Liver (tissue), 9 donors: ENCODE results near the gene ERMARD. TPM values are rescaled to one million over a fixed set of nuclear protein-coding genes. Genes with fewer than 3 reads are reported as not detected.

ENCODE experiments used
- DNase-seq: peaks from one replicate; pipeline ENCODE4 v3.0.0-alpha.2; 2017; ENCODE audit warnings: low spot score
- H3K27ac ChIP-seq, 2 donors: one replicate each; pipeline ENCODE4 v1.7.0; 2013; ENCODE audit warnings: inconsistent platforms in 2 of 2, low read length in 2 of 2, control low read depth in 1 of 2, low read depth in 1 of 2, mild to moderate bottlenecking in 1 of 2
- H3K27me3 ChIP-seq, 4 donors: one replicate each; pipeline versions ENCODE4 v1.6.1 to v1.7.0; 2013; ENCODE audit warnings: low read length in 3 of 4, inconsistent platforms in 1 of 4, mild to moderate bottlenecking in 1 of 4, moderate library complexity in 1 of 4; ENCODE audit not compliant: control insufficient read depth in 4 of 4, insufficient read depth in 4 of 4
- H3K36me3 ChIP-seq, 4 donors: one replicate each; pipeline versions ENCODE4 v1.6.1 to v1.7.0; 2013; ENCODE audit warnings: low read length in 3 of 4, mild to moderate bottlenecking in 3 of 4, low read depth in 1 of 4, moderate library complexity in 1 of 4; ENCODE audit not compliant: control insufficient read depth in 4 of 4, insufficient read depth in 3 of 4
- H3K4me1 ChIP-seq, 4 donors: one replicate each; pipeline versions ENCODE4 v1.6.1 to v1.7.0; 2013; ENCODE audit warnings: low read length in 3 of 4, mild to moderate bottlenecking in 3 of 4, moderate library complexity in 1 of 4; ENCODE audit not compliant: control insufficient read depth in 4 of 4, insufficient read depth in 4 of 4
- H3K4me3 ChIP-seq, 3 donors: one replicate each; pipeline versions ENCODE4 v1.6.1 to v1.7.0; 2013; ENCODE audit warnings: low read length in 3 of 3, control low read depth in 1 of 3, low read depth in 1 of 3, mild to moderate bottlenecking in 1 of 3
- H3K9ac ChIP-seq, 2 donors: one replicate each; pipeline ENCODE4 v1.7.0; 2013; ENCODE audit warnings: low read length in 2 of 2, mild to moderate bottlenecking in 2 of 2, moderate library complexity in 2 of 2, control low read depth in 1 of 2, low read depth in 1 of 2
- H3K9me3 ChIP-seq, 4 donors: one replicate each; pipeline versions ENCODE4 v1.6.1 to v1.7.0; 2013; ENCODE audit warnings: low read length in 3 of 4; ENCODE audit not compliant: control insufficient read depth in 4 of 4
- EGR1 ChIP-seq, 2 donors: IDR thresholded peaks; 2 replicates each; pipeline ENCODE4 v1.6.1; 2016 to 2018; ENCODE audit warnings: antibody characterized with exemption in 2 of 2, low read depth in 2 of 2
- NR2F2 ChIP-seq: IDR thresholded peaks from 2 replicates; pipeline ENCODE4 v1.6.1; 2016; ENCODE audit warnings: antibody characterized with exemption
- RAD21 ChIP-seq, 2 donors: IDR thresholded peaks; 2 replicates each; pipeline ENCODE4 v1.6.1; 2016; ENCODE audit warnings: antibody characterized with exemption in 2 of 2, mild to moderate bottlenecking in 2 of 2
- RXRA ChIP-seq, 2 donors: IDR thresholded peaks; 2 replicates each; pipeline ENCODE4 v1.6.1; 2017 to 2018; ENCODE audit warnings: antibody characterized with exemption in 2 of 2, mild to moderate bottlenecking in 1 of 2
- SP1 ChIP-seq: IDR thresholded peaks from 2 replicates; pipeline ENCODE4 v1.6.1; 2018; ENCODE audit warnings: antibody characterized with exemption, mild to moderate bottlenecking
- TAF1 ChIP-seq: conservative IDR thresholded peaks from 2 replicates; pipeline ENCODE4 v1.6.1; 2016; ENCODE audit warnings: antibody characterized with exemption, mild to moderate bottlenecking
- YY1 ChIP-seq: IDR thresholded peaks from 2 replicates; pipeline ENCODE4 v1.6.1; 2016; ENCODE audit warnings: antibody characterized with exemption, mild to moderate bottlenecking
- WGBS: extraction: QIAGEN DNeasy Blood & Tissue Kit; methylation state at CpG from one replicate; pipeline ENCODE4 v1.1.7; 2013; 5-methylcytosine and 5-hydroxymethylcytosine counted together
- polyA plus RNA-seq, 2 donors: library from polyadenylated mRNA; stranded (reverse) in 1 of 2; unstranded in 1 of 2; fragments of 200-250 nt in 1 of 2; fragments of >200 nt in 1 of 2; fragmentation: Nextera tagmentation in 1 of 2; extraction: Ambion mirVana in 1 of 2; gene quantifications; one replicate each; pipeline versions ENCODE4 v1.2.1 to v1.2.3, GENCODE V29; 2013 to 2015
- total RNA-seq, 2 donors: library from RNA; depleted of rRNA; stranded (reverse); fragments of >200 nt; gene quantifications; one replicate each; pipeline ENCODE4 v1.2.3, GENCODE V29; 2014
- TF ChIP-seq, protein P1 (sequence below): IDR thresholded peaks from 2 replicates; pipeline ENCODE4 v1.6.1; 2016; ENCODE audit warnings: antibody characterized with exemption
- TF ChIP-seq, protein P2 (sequence below): IDR thresholded peaks from 2 replicates; pipeline ENCODE4 v1.6.1; 2016; ENCODE audit warnings: antibody characterized with exemption, mild to moderate bottlenecking
- donor health status: healthy.
- donor health status: healthy.
- donor health status: healthy.
- donor health status: healthy.
- donor health status: healthy.

Gene ERMARD
- total and polyA plus RNA-seq, 4 donors, result 10.1 to 20.7 (median 14.0) TPM

DNA sequence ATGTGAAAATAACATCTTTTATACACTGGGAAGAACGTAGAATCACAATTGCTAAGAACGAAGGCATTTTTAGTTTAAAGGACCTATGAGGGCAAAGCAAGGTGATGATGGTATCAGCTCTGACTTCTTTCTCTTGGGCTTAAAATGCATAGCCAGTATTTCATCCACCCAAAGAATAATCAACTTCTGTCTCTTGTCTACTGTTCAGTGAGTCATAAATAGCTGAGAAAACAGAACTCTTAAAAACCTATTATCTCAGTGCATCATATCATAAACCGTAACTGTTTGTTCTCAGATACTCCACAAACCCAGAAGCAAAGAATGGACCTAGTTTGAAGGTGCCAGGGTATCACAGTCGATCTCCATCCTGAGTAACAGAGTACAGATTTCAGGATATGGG, 32.3 kb upstream of the ERMARD start:
- Histone ChIP-seq H3K27me3 (no peaks in the 10 kb centered on the region), H3K9ac (no peak overlapping the region), H3K4me3 (no peak overlapping the region), H3K9me3 (no peaks in the 10 kb centered on the region), H3K36me3 (peaks cover 0 to 20% (median 6%) of the 10 kb centered on the region in 4 donors), H3K4me1 (peaks cover 2 to 23% (median 15%) of the 10 kb centered on the region in 4 donors), H3K27ac (no peak overlapping the region)
- no peak for TF ChIP-seq NR2F2
- TF ChIP-seq RXRA (IDR thresholded peaks at IDR 0.05), result no peak
- TF ChIP-seq RAD21 (IDR thresholded peaks at IDR 0.05), result no peak
- TF ChIP-seq, protein P1, sequence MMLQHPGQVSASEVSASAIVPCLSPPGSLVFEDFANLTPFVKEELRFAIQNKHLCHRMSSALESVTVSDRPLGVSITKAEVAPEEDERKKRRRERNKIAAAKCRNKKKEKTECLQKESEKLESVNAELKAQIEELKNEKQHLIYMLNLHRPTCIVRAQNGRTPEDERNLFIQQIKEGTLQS, result no peak
- no peak for TF ChIP-seq EGR1 (IDR thresholded peaks at IDR 0.05; ENCODE audit: low read depth in 2 of 2)
- TF ChIP-seq SP1, result no peak
- no peak for TF ChIP-seq TAF1
- DNase-seq, result no peak
- 93% methylated on average over 4 of the region's 4 CpGs for WGBS

DNA sequence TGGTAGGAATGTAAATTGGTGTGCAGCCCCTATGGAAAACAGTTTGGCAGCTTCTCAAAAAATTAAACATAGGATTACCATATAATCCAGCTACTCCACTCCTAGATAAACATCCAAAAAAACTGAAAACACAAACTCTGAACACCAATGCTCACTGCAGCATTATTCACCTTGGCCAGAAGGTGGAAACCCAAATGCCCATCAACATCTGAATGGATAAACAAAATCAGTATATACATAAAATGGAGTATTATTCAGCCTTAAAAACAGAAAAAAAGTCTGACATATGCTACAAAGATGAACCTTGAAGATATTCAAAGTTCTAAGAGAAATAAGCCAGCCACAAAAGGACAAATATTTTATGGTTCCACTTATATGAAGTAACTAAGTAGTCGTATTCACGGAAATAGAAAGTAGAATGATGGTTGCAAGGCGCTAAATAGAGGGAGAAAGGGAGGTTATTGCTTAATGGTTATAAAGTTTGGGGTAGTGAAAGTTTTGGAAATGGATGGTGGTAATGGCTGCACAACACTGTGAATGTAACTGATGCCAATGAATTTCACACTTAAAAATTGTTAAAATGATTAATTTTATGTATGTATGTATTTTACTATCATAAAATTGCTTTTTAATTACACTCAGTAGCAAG, 31.1 kb upstream of the ERMARD start:
- Histone ChIP-seq H3K4me1 (peaks cover 2 to 21% (median 15%) of the 10 kb centered on the region in 4 donors), H3K27me3 (no peaks in the 10 kb centered on the region), H3K36me3 (peaks cover 0 to 14% (median 4%) of the 10 kb centered on the region in 4 donors), H3K9ac (no peak overlapping the region), H3K4me3 (no peak overlapping the region), H3K27ac (no peak overlapping the region), H3K9me3 (no peaks in the 10 kb centered on the region)
- DNase-seq, result no peak
- TF ChIP-seq TAF1 (no peak), RAD21 (IDR thresholded peaks at IDR 0.05) (peak in 1 of 2 donors; percentile 34)
- TF ChIP-seq, protein P2, sequence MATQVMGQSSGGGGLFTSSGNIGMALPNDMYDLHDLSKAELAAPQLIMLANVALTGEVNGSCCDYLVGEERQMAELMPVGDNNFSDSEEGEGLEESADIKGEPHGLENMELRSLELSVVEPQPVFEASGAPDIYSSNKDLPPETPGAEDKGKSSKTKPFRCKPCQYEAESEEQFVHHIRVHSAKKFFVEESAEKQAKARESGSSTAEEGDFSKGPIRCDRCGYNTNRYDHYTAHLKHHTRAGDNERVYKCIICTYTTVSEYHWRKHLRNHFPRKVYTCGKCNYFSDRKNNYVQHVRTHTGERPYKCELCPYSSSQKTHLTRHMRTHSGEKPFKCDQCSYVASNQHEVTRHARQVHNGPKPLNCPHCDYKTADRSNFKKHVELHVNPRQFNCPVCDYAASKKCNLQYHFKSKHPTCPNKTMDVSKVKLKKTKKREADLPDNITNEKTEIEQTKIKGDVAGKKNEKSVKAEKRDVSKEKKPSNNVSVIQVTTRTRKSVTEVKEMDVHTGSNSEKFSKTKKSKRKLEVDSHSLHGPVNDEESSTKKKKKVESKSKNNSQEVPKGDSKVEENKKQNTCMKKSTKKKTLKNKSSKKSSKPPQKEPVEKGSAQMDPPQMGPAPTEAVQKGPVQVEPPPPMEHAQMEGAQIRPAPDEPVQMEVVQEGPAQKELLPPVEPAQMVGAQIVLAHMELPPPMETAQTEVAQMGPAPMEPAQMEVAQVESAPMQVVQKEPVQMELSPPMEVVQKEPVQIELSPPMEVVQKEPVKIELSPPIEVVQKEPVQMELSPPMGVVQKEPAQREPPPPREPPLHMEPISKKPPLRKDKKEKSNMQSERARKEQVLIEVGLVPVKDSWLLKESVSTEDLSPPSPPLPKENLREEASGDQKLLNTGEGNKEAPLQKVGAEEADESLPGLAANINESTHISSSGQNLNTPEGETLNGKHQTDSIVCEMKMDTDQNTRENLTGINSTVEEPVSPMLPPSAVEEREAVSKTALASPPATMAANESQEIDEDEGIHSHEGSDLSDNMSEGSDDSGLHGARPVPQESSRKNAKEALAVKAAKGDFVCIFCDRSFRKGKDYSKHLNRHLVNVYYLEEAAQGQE, result no peak
- 93% methylated on average over 3 of the region's 3 CpGs for WGBS

DNA sequence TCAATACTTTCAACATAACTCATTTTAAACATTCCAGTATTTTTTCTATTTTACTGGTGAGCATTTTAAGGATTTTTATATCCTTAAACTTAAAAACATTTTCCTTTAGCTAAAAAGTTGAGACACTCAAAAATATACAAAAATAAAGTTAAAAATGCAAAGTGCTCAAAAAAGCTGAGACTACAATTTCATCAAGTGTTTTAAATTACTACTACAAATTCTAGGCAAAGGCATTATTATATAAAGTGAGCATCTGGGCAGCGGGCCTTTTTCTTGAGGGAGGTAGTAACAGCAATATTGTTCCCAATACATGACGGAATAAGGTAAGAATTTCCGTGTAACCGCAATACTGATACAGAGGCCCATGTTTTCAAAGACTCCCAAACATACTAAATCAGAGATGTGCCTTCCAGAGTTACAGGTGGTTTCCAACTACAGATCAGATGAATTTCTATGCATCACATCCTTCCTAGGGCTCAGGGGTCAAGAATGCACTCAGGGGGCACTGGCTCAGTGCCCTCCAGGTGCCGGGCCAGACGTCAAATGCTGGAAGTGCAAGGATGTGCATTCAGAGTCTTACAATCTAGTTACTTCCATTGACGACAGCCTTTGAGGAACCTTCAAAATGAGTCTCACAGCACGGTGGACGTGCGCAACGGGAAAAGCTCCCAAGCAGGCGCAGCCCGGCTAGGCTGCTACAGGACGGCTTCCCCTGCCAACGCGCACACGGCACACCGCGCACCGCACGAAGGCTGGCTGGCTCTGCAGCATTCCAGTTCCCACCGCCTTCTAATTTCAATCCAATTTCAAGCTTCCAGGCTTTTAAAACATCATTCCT, 28.8 kb upstream of the ERMARD start:
- WGBS, result 4% methylated on average over 22 of the region's 22 CpGs
- no peaks in the 10 kb centered on the region for H3K36me3 ChIP-seq
- H3K9ac ChIP-seq, result peak overlapping the region; percentile 81 to 97
- peaks cover 2 to 22% (median 15%) of the 10 kb centered on the region in 4 donors for H3K4me1 ChIP-seq
- TF ChIP-seq YY1 (no peak), TAF1 (peak; percentile 44), NR2F2 (peak; percentile 15)
- peak; percentile 55 for DNase-seq
- no peaks in the 10 kb centered on the region for H3K9me3 ChIP-seq
- no peaks in the 10 kb centered on the region for H3K27me3 ChIP-seq
- H3K4me3 ChIP-seq, result peak overlapping the region; percentile 91 to 98 (median 95)
- peak overlapping the region; percentile 92 to 95 for H3K27ac ChIP-seq
